ENCODE results near the gene TENM4.
"Not testable (repeated sequence)": the region's sequence is repeated elsewhere in the genome, so short reads cannot be mapped to it uniquely, and the experiment has no call there.

TENM4 gene

GRCh38 chr11:78991681-78992080 is 449.1 kb downstream of the TENM4 start:
- no peak for DNase-seq

- no peak for DNase-seq
Observed at GRCh38 chr11:78990261-78990660, 450.6 kb downstream of the TENM4 start.

GRCh38 chr11:78987748-78988147 is 453.1 kb downstream of the TENM4 start:
- no peak for DNase-seq

- DNase-seq = no peak
Observed at GRCh38 chr11:78986305-78986704, 454.5 kb downstream of the TENM4 start.

GRCh38 chr11:78985663-78986062 is 455.2 kb downstream of the TENM4 start:
- DNase-seq = no peak

GRCh38 chr11:78982473-78982872 is 458.4 kb downstream of the TENM4 start:
- no peak for DNase-seq

- DNase-seq = no peak
Observed at GRCh38 chr11:78981153-78981552, 459.7 kb downstream of the TENM4 start.

- DNase-seq = no peak
Observed at GRCh38 chr11:78978831-78979230, 462.0 kb downstream of the TENM4 start.

- not testable (repeated sequence) for DNase-seq
Observed at GRCh38 chr11:78977848-78978247, 463.0 kb downstream of the TENM4 start.

GRCh38 chr11:78977009-78977408 is 463.8 kb downstream of the TENM4 start:
- no peak for DNase-seq

- DNase-seq = no peak
Observed at GRCh38 chr11:78975081-78975480, 465.7 kb downstream of the TENM4 start.

- no peak for DNase-seq
Observed at GRCh38 chr11:78973876-78974275, 467.0 kb downstream of the TENM4 start.

GRCh38 chr11:78972590-78972989 is 468.2 kb downstream of the TENM4 start:
- DNase-seq = no peak

GRCh38 chr11:78972177-78972576 is 468.7 kb downstream of the TENM4 start:
- DNase-seq = no peak

GRCh38 chr11:78967811-78968210 is 473.0 kb downstream of the TENM4 start:
- no peak for DNase-seq

- no peak for DNase-seq
Observed at GRCh38 chr11:78965432-78965831, 475.4 kb downstream of the TENM4 start.

GRCh38 chr11:78961937-78962701 is 478.7 kb downstream of the TENM4 start:
- DNase-seq = no peak

- DNase-seq = no peak
Observed at GRCh38 chr11:78961247-78961646, 479.6 kb downstream of the TENM4 start.

GRCh38 chr11:78958444-78958843 is 482.4 kb downstream of the TENM4 start:
- no peak for DNase-seq

GRCh38 chr11:78957476-78958245 is 483.2 kb downstream of the TENM4 start:
- no peak for DNase-seq

- DNase-seq = no peak
Observed at GRCh38 chr11:78954696-78955095, 486.1 kb downstream of the TENM4 start.

- DNase-seq = no peak
Observed at GRCh38 chr11:78954261-78954660, 486.6 kb downstream of the TENM4 start.

- no peak for DNase-seq
Observed at GRCh38 chr11:78952890-78953289, 487.9 kb downstream of the TENM4 start.

- DNase-seq = no peak
Observed at GRCh38 chr11:78952175-78952574, 488.7 kb downstream of the TENM4 start.
